HG03571 (cell line): Measurements from ENCODE around the gene PPARG.
"Not testable (repeated sequence)": the region's sequence is repeated elsewhere in the genome, so short reads cannot be mapped to it uniquely, and the experiment has no call there.

Experiments
- ATAC-seq: cut with Tn5 transposase; IDR thresholded peaks from one replicate; pipeline ENCODE4 v1.9.1; 2021; ENCODE audit not compliant: unreplicated experiment

Gene PPARG

GRCh38 chr3:12288182-12289129, at the start of gene PPARG:
Gene PPARG (plus strand): TSS chr3:12289070. CDS start chr3:12379712, 90,642 bp downstream.
- no peak for ATAC-seq

- ATAC-seq: no peak
These were observed 49.6 kb upstream of the PPARG start for GRCh38 chr3:12239301-12239700.

- ATAC-seq: no peak
These were observed 46.1 kb upstream of the PPARG start for GRCh38 chr3:12242772-12243171.

GRCh38 chr3:12246497-12247163, 42.2 kb upstream of the PPARG start:
- ATAC-seq: no peak

GRCh38 chr3:12247411-12247810, 41.5 kb upstream of the PPARG start:
- ATAC-seq: no peak

GRCh38 chr3:12249519-12249918, 39.4 kb upstream of the PPARG start:
- no peak for ATAC-seq

GRCh38 chr3:12252889-12253288, 36.0 kb upstream of the PPARG start:
- no peak for ATAC-seq

GRCh38 chr3:12253516-12254343, 35.1 kb upstream of the PPARG start:
- ATAC-seq: no peak

- ATAC-seq: no peak
These were observed 33.5 kb upstream of the PPARG start for GRCh38 chr3:12255393-12255792.

GRCh38 chr3:12258911-12259310, 30.0 kb upstream of the PPARG start:
- ATAC-seq: no peak

GRCh38 chr3:12262173-12262572, 26.7 kb upstream of the PPARG start:
- not testable (repeated sequence) for ATAC-seq

GRCh38 chr3:12265508-12265907, 23.4 kb upstream of the PPARG start:
- ATAC-seq: no peak

- ATAC-seq: no peak
These were observed 22.8 kb upstream of the PPARG start for GRCh38 chr3:12266038-12266437.

- ATAC-seq: no peak
These were observed 21.4 kb upstream of the PPARG start for GRCh38 chr3:12267376-12268030.

- no peak for ATAC-seq
These were observed 20.7 kb upstream of the PPARG start for GRCh38 chr3:12268049-12268735.

- no peak for ATAC-seq
These were observed 17.9 kb upstream of the PPARG start for GRCh38 chr3:12270976-12271375.

- ATAC-seq: peak; percentile 96
These were observed 15.7 kb upstream of the PPARG start for GRCh38 chr3:12273045-12273695.

GRCh38 chr3:12275974-12276650, 12.8 kb upstream of the PPARG start:
- no peak for ATAC-seq

GRCh38 chr3:12276827-12277226, 12.0 kb upstream of the PPARG start:
- not testable (repeated sequence) for ATAC-seq
